GM12865 (cell line): ENCODE data around the gene ZSCAN23.

Experiments
- DNase-seq: peaks from one replicate; pipeline ENCODE4 v3.0.0; 2010; ENCODE audit warnings: low read depth
- H3K4me3 ChIP-seq: 2 replicates; pipeline ENCODE4 v1.5.1; 2011; ENCODE audit warnings: mild to moderate bottlenecking, low read depth, low read length, control low read depth
- CTCF ChIP-seq: IDR thresholded peaks from 2 replicates; pipeline ENCODE4 v1.5.1; 2011; ENCODE audit warnings: low read length, control low read depth, low read depth, inconsistent platforms; ENCODE audit not compliant: insufficient read depth; ENCODE audit errors: missing control alignments

Gene ZSCAN23

GRCh38 chr6:28433119-28433518, 10.2 kb downstream of the ZSCAN23 start:
- TF ChIP-seq CTCF, result no peak
- no peak for DNase-seq

GRCh38 chr6:28429781-28430180, 13.5 kb downstream of the ZSCAN23 start:
- H3K4me3 ChIP-seq, result no peak overlapping the region
- no peak for TF ChIP-seq CTCF
- no peak for DNase-seq

More at GRCh38 chr6:28433119-28433518, 10.2 kb downstream of the ZSCAN23 start:
- H3K4me3 ChIP-seq, result no peak overlapping the region

GRCh38 chr6:28425944-28426541, 17.2 kb downstream of the ZSCAN23 start:
- H3K4me3 ChIP-seq, result no peak overlapping the region
- peak; percentile 58 for DNase-seq
- TF ChIP-seq CTCF, result no peak

GRCh38 chr6:28424163-28424562, 19.1 kb downstream of the ZSCAN23 start:
- no peak for DNase-seq
- TF ChIP-seq CTCF, result no peak
- no peak overlapping the region for H3K4me3 ChIP-seq

GRCh38 chr6:28423546-28423945, 19.7 kb downstream of the ZSCAN23 start:
- no peak for DNase-seq
- no peak for TF ChIP-seq CTCF
- H3K4me3 ChIP-seq, result no peak overlapping the region

GRCh38 chr6:28413681-28414080, 29.6 kb downstream of the ZSCAN23 start:
- DNase-seq, result no peak
- H3K4me3 ChIP-seq, result no peak overlapping the region
- no peak for TF ChIP-seq CTCF

GRCh38 chr6:28410767-28411166, 32.5 kb downstream of the ZSCAN23 start:
- no peak overlapping the region for H3K4me3 ChIP-seq
- DNase-seq, result no peak
- TF ChIP-seq CTCF, result no peak
